ENCODE measurements around the gene MSH4. TPM values are rescaled to one million over a fixed set of nuclear protein-coding genes. Genes with fewer than 3 reads are reported as not detected.
"Not testable (repeated sequence)": the region's sequence is repeated elsewhere in the genome, so short reads cannot be mapped to it uniquely, and the experiment has no call there.

MSH4 gene
- 0.22 and 0.40 TPM in 2 replicates for total RNA-seq

- no peak for DNase-seq (ENCODE audit: low read depth in 2 of 2)
These were observed at the start of gene MSH4 for GRCh38 chr1:75796376-75797272. TSS of gene MSH4 (plus strand) at chr1:75796882. CDS start at chr1:75796986, 104 bp downstream.

- DNase-seq (ENCODE audit: low read depth in 2 of 2): not testable (repeated sequence)
These were observed 39.5 kb upstream of the MSH4 start for GRCh38 chr1:75757210-75757609.

GRCh38 chr1:75758543-75758942 is 38.1 kb upstream of the MSH4 start:
- not testable (repeated sequence) for DNase-seq (ENCODE audit: low read depth in 2 of 2)

GRCh38 chr1:75764057-75764655 is 32.5 kb upstream of the MSH4 start:
- no peak for DNase-seq (ENCODE audit: low read depth in 2 of 2)

GRCh38 chr1:75765697-75766355 is 30.9 kb upstream of the MSH4 start:
- DNase-seq (ENCODE audit: low read depth in 2 of 2): peak in 1 of 2 donors; percentile 70

- DNase-seq (ENCODE audit: low read depth in 2 of 2): no peak
These were observed 28.7 kb upstream of the MSH4 start for GRCh38 chr1:75768016-75768415.

GRCh38 chr1:75770761-75771160 is 25.9 kb upstream of the MSH4 start:
- no peak for DNase-seq (ENCODE audit: low read depth in 2 of 2)

GRCh38 chr1:75771978-75772377 is 24.7 kb upstream of the MSH4 start:
- DNase-seq (ENCODE audit: low read depth in 2 of 2): no peak

- not testable (repeated sequence) for DNase-seq (ENCODE audit: low read depth in 2 of 2)
These were observed 18.9 kb upstream of the MSH4 start for GRCh38 chr1:75777812-75778211.

- DNase-seq (ENCODE audit: low read depth in 2 of 2): not testable (repeated sequence)
These were observed 18.0 kb upstream of the MSH4 start for GRCh38 chr1:75778694-75779093.

- not testable (repeated sequence) for DNase-seq (ENCODE audit: low read depth in 2 of 2)
These were observed 16.5 kb upstream of the MSH4 start for GRCh38 chr1:75780183-75780582.

- not testable (repeated sequence) for DNase-seq (ENCODE audit: low read depth in 2 of 2)
These were observed 12.8 kb upstream of the MSH4 start for GRCh38 chr1:75783920-75784319.

- no peak for DNase-seq (ENCODE audit: low read depth in 2 of 2)
These were observed 11.2 kb upstream of the MSH4 start for GRCh38 chr1:75785320-75785982.

GRCh38 chr1:75785983-75786853 is 10.5 kb upstream of the MSH4 start, which contains the start of gene RABGGTB:
TSS of gene RABGGTB (plus strand) at chr1:75786256. CDS start at chr1:75786272, 16 bp downstream.
- DNase-seq (ENCODE audit: low read depth in 2 of 2): peak; percentile 98

GRCh38 chr1:75786901-75787493 is 9.7 kb upstream of the MSH4 start:
- DNase-seq (ENCODE audit: low read depth in 2 of 2): no peak

GRCh38 chr1:75787524-75787923 is 9.2 kb upstream of the MSH4 start:
- DNase-seq (ENCODE audit: low read depth in 2 of 2): peak in 1 of 2 donors; percentile 8

- no peak for DNase-seq (ENCODE audit: low read depth in 2 of 2)
These were observed 6.7 kb upstream of the MSH4 start for GRCh38 chr1:75789988-75790387.

- peak; percentile 18 to 46 for DNase-seq (ENCODE audit: low read depth in 2 of 2)
These were observed 5.7 kb upstream of the MSH4 start for GRCh38 chr1:75791022-75791421.

- no peak for DNase-seq (ENCODE audit: low read depth in 2 of 2)
These were observed 4.6 kb upstream of the MSH4 start for GRCh38 chr1:75792091-75792490.

GRCh38 chr1:75794382-75794781 is 2.3 kb upstream of the MSH4 start:
- DNase-seq (ENCODE audit: low read depth in 2 of 2): no peak
